ENCODE results near the gene TBXAS1.

TBXAS1 gene

GRCh38 chr7:140062118-140062527, 233.1 kb downstream of the TBXAS1 start:
- Histone ChIP-seq H3K9me2 (replicated peaks; ENCODE audit: insufficient read depth, low read length) (no peaks in the 10 kb centered on the region), H3K36me3 (ENCODE audit: low read length) (no peaks in the 10 kb centered on the region), H3K27me3 (ENCODE audit: low read length) (no peaks in the 10 kb centered on the region), H3K79me2 (ENCODE audit: insufficient read depth, low read length) (no peaks in the 10 kb centered on the region), H3K9me3 (ENCODE audit: insufficient read depth, low read length) (peaks cover 16% of the 10 kb centered on the region), H3K4me3 (ENCODE audit: insufficient read depth, low read length, poor library complexity, severe bottlenecking) (peak overlapping the region; percentile 20), H3F3A (ENCODE audit: insufficient read depth) (no peaks in the 10 kb centered on the region), H3K4me2 (ENCODE audit: low read depth, low read length, poor library complexity, severe bottlenecking) (peak overlapping the region; percentile 52), H4K20me1 (ENCODE audit: low read depth, low read length) (no peaks in the 10 kb centered on the region), H3K9ac (ENCODE audit: low read length) (no peak overlapping the region), H3K27ac (ENCODE audit: low read depth, low read length) (no peak overlapping the region), H2AFZ (ENCODE audit: low read depth, low read length, severe bottlenecking) (no peak overlapping the region)
- no peak for TF ChIP-seq CTCF (IDR thresholded peaks at IDR 0.05; ENCODE audit: insufficient read depth, low read length, poor library complexity, severe bottlenecking)
- TF ChIP-seq EZH2phosphoT487 (conservative IDR thresholded peaks at IDR 0.05; ENCODE audit: low read length), result no peak

GRCh38 chr7:140062528-140063299, 233.7 kb downstream of the TBXAS1 start, which contains the start of gene PARP12:
Gene PARP12 (minus strand): TSS chr7:140062951. CDS start chr7:140062847, 104 bp downstream.
- no peaks in the 10 kb centered on the region for H3K27me3 ChIP-seq (ENCODE audit: low read length)
- no peak within 1 kb of the TSS for H3K9ac ChIP-seq (ENCODE audit: low read length)
- H3K4me3 ChIP-seq (ENCODE audit: insufficient read depth, low read length, poor library complexity, severe bottlenecking), result peak within 1 kb of the TSS; percentile 45
- no peaks in the 10 kb centered on the region for H3K36me3 ChIP-seq (ENCODE audit: low read length)
- no peak within 1 kb of the TSS for H2AFZ ChIP-seq (ENCODE audit: low read depth, low read length, severe bottlenecking)
- peak within 1 kb of the TSS; percentile 52 for H3K4me2 ChIP-seq (ENCODE audit: low read depth, low read length, poor library complexity, severe bottlenecking)
- H3K79me2 ChIP-seq (ENCODE audit: insufficient read depth, low read length), result no peaks in the 10 kb centered on the region
- H3K27ac ChIP-seq (ENCODE audit: low read depth, low read length), result no peak within 1 kb of the TSS
- peaks cover 20% of the 10 kb centered on the region for H3K9me3 ChIP-seq (ENCODE audit: insufficient read depth, low read length)
- no peaks in the 10 kb centered on the region for H3K9me2 ChIP-seq (replicated peaks; ENCODE audit: insufficient read depth, low read length)
- no peaks in the 10 kb centered on the region for H3F3A ChIP-seq (ENCODE audit: insufficient read depth)
- no peak for TF ChIP-seq CTCF (IDR thresholded peaks at IDR 0.05; ENCODE audit: insufficient read depth, low read length, poor library complexity, severe bottlenecking)
- no peak for TF ChIP-seq EZH2phosphoT487 (conservative IDR thresholded peaks at IDR 0.05; ENCODE audit: low read length)
- H4K20me1 ChIP-seq (ENCODE audit: low read depth, low read length), result no peaks in the 10 kb centered on the region

GRCh38 chr7:140067052-140067451, 238.0 kb downstream of the TBXAS1 start:
- Histone ChIP-seq H4K20me1 (ENCODE audit: low read depth, low read length) (no peaks in the 10 kb centered on the region), H3K27ac (ENCODE audit: low read depth, low read length) (no peak overlapping the region), H3K4me2 (ENCODE audit: low read depth, low read length, poor library complexity, severe bottlenecking) (no peak overlapping the region), H3K4me3 (ENCODE audit: insufficient read depth, low read length, poor library complexity, severe bottlenecking) (no peak overlapping the region), H3K9me3 (ENCODE audit: insufficient read depth, low read length) (peaks cover 20% of the 10 kb centered on the region), H3K9me2 (replicated peaks; ENCODE audit: insufficient read depth, low read length) (no peaks in the 10 kb centered on the region), H3K9ac (ENCODE audit: low read length) (no peak overlapping the region), H2AFZ (ENCODE audit: low read depth, low read length, severe bottlenecking) (no peak overlapping the region), H3F3A (ENCODE audit: insufficient read depth) (no peaks in the 10 kb centered on the region), H3K79me2 (ENCODE audit: insufficient read depth, low read length) (no peaks in the 10 kb centered on the region), H3K36me3 (ENCODE audit: low read length) (no peaks in the 10 kb centered on the region), H3K27me3 (ENCODE audit: low read length) (no peaks in the 10 kb centered on the region)
- no peak for TF ChIP-seq EZH2phosphoT487 (conservative IDR thresholded peaks at IDR 0.05; ENCODE audit: low read length)
- TF ChIP-seq CTCF (IDR thresholded peaks at IDR 0.05; ENCODE audit: insufficient read depth, low read length, poor library complexity, severe bottlenecking), result no peak
